Fibroblast of lung (primary cell): ENCODE measurements around the gene LASP1NB.

Source experiments
- DNase-seq, 2 donors: peaks; one replicate each; pipeline versions ENCODE4 v3.0.0 to v3.0.0-alpha.2; 2010; ENCODE audit warnings: low read depth in 2 of 2
- H2AFZ ChIP-seq: 2 replicates; pipeline ENCODE4 v1.5.1; 2012; ENCODE audit warnings: low read length, control low read depth, inconsistent platforms
- H3K27ac ChIP-seq: 2 replicates; pipeline ENCODE4 v1.5.1; 2011; ENCODE audit warnings: low read length, control low read depth; ENCODE audit not compliant: insufficient read depth
- H3K27me3 ChIP-seq: 2 replicates; pipeline ENCODE4 v1.5.1; 2011; ENCODE audit warnings: mild to moderate bottlenecking, low read length; ENCODE audit not compliant: control insufficient read depth, insufficient read depth
- H3K36me3 ChIP-seq: 2 replicates; pipeline ENCODE4 v1.5.1; 2011; ENCODE audit warnings: low read length; ENCODE audit not compliant: control insufficient read depth, insufficient read depth
- H3K4me1 ChIP-seq: 2 replicates; pipeline ENCODE4 v1.5.1; 2011; ENCODE audit warnings: low read length; ENCODE audit not compliant: control insufficient read depth, insufficient read depth; ENCODE audit errors: extremely low read depth
- H3K4me2 ChIP-seq: 2 replicates; pipeline ENCODE4 v1.5.1; 2011; ENCODE audit warnings: low read length, control low read depth; ENCODE audit not compliant: insufficient read depth; ENCODE audit errors: extremely low read depth
- H3K4me3 ChIP-seq, 4 experiments: fragments of 200-600 bp in 1 of 4; sonication (generic) in 1 of 4; replicated peaks in 1 of 4; 2 replicates each; pipeline ENCODE4 v1.5.1; 2011 to 2016; ENCODE audit warnings: low read length in 4 of 4, low read depth in 3 of 4, mild to moderate bottlenecking in 3 of 4, control low read depth in 2 of 4, inconsistent platforms in 1 of 4, mixed read lengths in 1 of 4; ENCODE audit not compliant: insufficient read depth in 1 of 4; ENCODE audit errors: control extremely low read depth in 1 of 4
- H3K79me2 ChIP-seq: 2 replicates; pipeline ENCODE4 v1.5.1; 2012; ENCODE audit warnings: mild to moderate bottlenecking, low read length, inconsistent platforms; ENCODE audit not compliant: control insufficient read depth, insufficient read depth
- H3K9ac ChIP-seq: 2 replicates; pipeline ENCODE4 v1.5.1; 2011; ENCODE audit warnings: mild to moderate bottlenecking, low read length, control low read depth; ENCODE audit not compliant: insufficient read depth
- H3K9me3 ChIP-seq: 2 replicates; pipeline ENCODE4 v1.5.1; 2012; ENCODE audit warnings: low read depth, low read length; ENCODE audit not compliant: control insufficient read depth, insufficient read depth
- H4K20me1 ChIP-seq: 2 replicates; pipeline ENCODE4 v1.5.1; 2011; ENCODE audit warnings: low read length; ENCODE audit not compliant: control insufficient read depth, insufficient read depth; ENCODE audit errors: extremely low read depth
- CTCF ChIP-seq, 2 donors: IDR thresholded peaks in 1 of 2; conservative IDR thresholded peaks in 1 of 2; 1 replicate in 1 of 2; 2 replicates in 1 of 2; pipeline ENCODE4 v1.5.1; 2011 to 2012; ENCODE audit warnings: low read length in 2 of 2, control low read depth in 1 of 2, inconsistent platforms in 1 of 2, low read depth in 1 of 2, mild to moderate bottlenecking in 1 of 2
- EZH2 ChIP-seq: IDR thresholded peaks from 2 replicates; pipeline ENCODE4 v1.5.1; 2012; ENCODE audit warnings: low read length, control low read depth, mild to moderate bottlenecking; ENCODE audit errors: missing control alignments

Gene LASP1NB

GRCh38 chr17:38912221-38912813 is 13.1 kb upstream of the LASP1NB start:
- H3K27me3 ChIP-seq = no peaks in the 10 kb centered on the region
- no peak for TF ChIP-seq CTCF (conservative IDR thresholded peaks at IDR 0.05 in 1 of 2, IDR thresholded peaks at IDR 0.05 in 1 of 2; ENCODE audit: low read depth in 1 of 2, low read length in 2 of 2)
- TF ChIP-seq EZH2 = no peak
- H3K36me3 ChIP-seq = peaks cover 52% of the 10 kb centered on the region
- peak in 1 of 2 donors; percentile 58 for DNase-seq
- H4K20me1 ChIP-seq = no peaks in the 10 kb centered on the region
- peak overlapping the region; percentile 11 for H3K9ac ChIP-seq
- peaks cover 42% of the 10 kb centered on the region for H3K79me2 ChIP-seq
- H2AFZ ChIP-seq = no peak overlapping the region
- no peak overlapping the region for H3K4me2 ChIP-seq
- no peak overlapping the region for H3K27ac ChIP-seq
- H3K4me1 ChIP-seq = peaks cover 21% of the 10 kb centered on the region
- H3K9me3 ChIP-seq = no peaks in the 10 kb centered on the region
- H3K4me3 ChIP-seq = no peak overlapping the region

GRCh38 chr17:38914741-38915638 is 10.4 kb upstream of the LASP1NB start:
- H3K27ac ChIP-seq = no peak overlapping the region
- H3K27me3 ChIP-seq = no peaks in the 10 kb centered on the region
- no peaks in the 10 kb centered on the region for H3K9me3 ChIP-seq
- DNase-seq = no peak
- no peak overlapping the region for H3K9ac ChIP-seq
- H3K4me2 ChIP-seq = no peak overlapping the region
- TF ChIP-seq EZH2 (no peak), CTCF (conservative IDR thresholded peaks at IDR 0.05 in 1 of 2, IDR thresholded peaks at IDR 0.05 in 1 of 2; ENCODE audit: low read depth in 1 of 2, low read length in 2 of 2) (no peak)
- H3K4me1 ChIP-seq = peaks cover 21% of the 10 kb centered on the region
- H3K79me2 ChIP-seq = peaks cover 21% of the 10 kb centered on the region
- H3K36me3 ChIP-seq = peaks cover 53% of the 10 kb centered on the region
- no peak overlapping the region for H2AFZ ChIP-seq
- no peak overlapping the region for H3K4me3 ChIP-seq
- no peaks in the 10 kb centered on the region for H4K20me1 ChIP-seq

GRCh38 chr17:38915639-38915995 is 9.8 kb upstream of the LASP1NB start:
- TF ChIP-seq CTCF (conservative IDR thresholded peaks at IDR 0.05 in 1 of 2, IDR thresholded peaks at IDR 0.05 in 1 of 2; ENCODE audit: low read depth in 1 of 2, low read length in 2 of 2) = no peak
- TF ChIP-seq EZH2 = no peak
- no peak overlapping the region for H3K4me3 ChIP-seq
- H3K27ac ChIP-seq = no peak overlapping the region
- H3K4me1 ChIP-seq = peaks cover 21% of the 10 kb centered on the region
- no peaks in the 10 kb centered on the region for H3K27me3 ChIP-seq
- DNase-seq = no peak
- H2AFZ ChIP-seq = no peak overlapping the region
- H3K4me2 ChIP-seq = no peak overlapping the region
- H3K9ac ChIP-seq = no peak overlapping the region
- H3K36me3 ChIP-seq = peaks cover 59% of the 10 kb centered on the region
- no peaks in the 10 kb centered on the region for H4K20me1 ChIP-seq
- H3K9me3 ChIP-seq = no peaks in the 10 kb centered on the region
- peaks cover 20% of the 10 kb centered on the region for H3K79me2 ChIP-seq
